Astrocyte (in vitro differentiated cells and primary cell): ENCODE data around the gene GATC. TPM values are rescaled to one million over a fixed set of nuclear protein-coding genes. Genes with fewer than 3 reads are reported as not detected.

Experiments
- DNase-seq: peaks from one replicate; pipeline ENCODE4 v3.0.0-alpha.2; 2010; ENCODE audit warnings: low read depth
- FAIRE-seq: peaks from 2 replicates; lab custom pipeline; 2011; peaks lifted over from hg19 to GRCh38; lab: Jason Lieb, UNC
- H2AFZ ChIP-seq: 2 replicates; pipeline ENCODE4 v1.6.0; 2012; ENCODE audit warnings: low read depth, low read length, inconsistent platforms
- H3K27ac ChIP-seq: 2 replicates; pipeline ENCODE4 v1.5.1; 2011; ENCODE audit warnings: low read depth, low read length, inconsistent platforms
- H3K27me3 ChIP-seq: 2 replicates; pipeline ENCODE4 v1.6.0; 2011; ENCODE audit warnings: low read length, inconsistent platforms; ENCODE audit not compliant: insufficient read depth
- H3K36me3 ChIP-seq: 2 replicates; pipeline ENCODE4 v1.5.1; 2011; ENCODE audit warnings: low read length, inconsistent platforms; ENCODE audit not compliant: insufficient read depth
- H3K4me1 ChIP-seq: 2 replicates; pipeline ENCODE4 v1.5.1; 2011; ENCODE audit warnings: low read length, inconsistent platforms; ENCODE audit not compliant: insufficient read depth
- H3K4me2 ChIP-seq: 2 replicates; pipeline ENCODE4 v1.6.0; 2012; ENCODE audit warnings: low read length, inconsistent platforms
- H3K4me3 ChIP-seq: 2 replicates; pipeline ENCODE4 v1.5.1; 2011; ENCODE audit warnings: low read depth, mild to moderate bottlenecking, low read length, inconsistent platforms; ENCODE audit not compliant: insufficient read depth
- H3K79me2 ChIP-seq: 2 replicates; pipeline ENCODE4 v1.6.0; 2012; ENCODE audit warnings: mild to moderate bottlenecking, low read length, inconsistent platforms; ENCODE audit not compliant: insufficient read depth
- H3K9ac ChIP-seq: 2 replicates; pipeline ENCODE4 v1.6.0; 2012; ENCODE audit warnings: mild to moderate bottlenecking, low read length, inconsistent platforms
- H3K9me3 ChIP-seq: 2 replicates; pipeline ENCODE4 v1.5.1; 2012; ENCODE audit warnings: low read depth, mild to moderate bottlenecking, low read length, inconsistent platforms; ENCODE audit not compliant: insufficient read depth
- H4K20me1 ChIP-seq: 2 replicates; pipeline ENCODE4 v1.6.0; 2012; ENCODE audit warnings: low read length, inconsistent platforms; ENCODE audit not compliant: insufficient read depth
- H3K27ac Mint-ChIP-seq: one replicate; pipeline ENCODE4 v1.8.0; 2021; ENCODE audit warnings: mild to moderate bottlenecking, mixed read lengths; ENCODE audit not compliant: unreplicated experiment
- H3K27me3 Mint-ChIP-seq: one replicate; pipeline ENCODE4 v1.8.0; 2021; ENCODE audit warnings: low read depth, mixed read lengths; ENCODE audit not compliant: unreplicated experiment
- H3K36me3 Mint-ChIP-seq: one replicate; pipeline ENCODE4 v1.8.0; 2021; ENCODE audit warnings: low read depth, mixed read lengths; ENCODE audit not compliant: unreplicated experiment
- H3K4me1 Mint-ChIP-seq: one replicate; pipeline ENCODE4 v1.8.0; 2021; ENCODE audit warnings: low read depth, mixed read lengths; ENCODE audit not compliant: unreplicated experiment
- H3K4me3 Mint-ChIP-seq: one replicate; pipeline ENCODE4 v1.8.0; 2021; ENCODE audit warnings: mild to moderate bottlenecking, moderate library complexity, mixed read lengths; ENCODE audit not compliant: unreplicated experiment
- H3K9me3 Mint-ChIP-seq: one replicate; pipeline ENCODE4 v1.8.0; 2021; ENCODE audit warnings: mild to moderate bottlenecking, mixed read lengths; ENCODE audit not compliant: unreplicated experiment
- CTCF ChIP-seq: IDR thresholded peaks from 2 replicates; pipeline ENCODE4 v1.5.1; 2011; ENCODE audit warnings: low read depth, mild to moderate bottlenecking, inconsistent platforms, low read length, moderate library complexity; ENCODE audit not compliant: insufficient read depth
- EZH2 ChIP-seq: IDR thresholded peaks from 2 replicates; pipeline ENCODE4 v1.6.1; 2012; ENCODE audit warnings: mild to moderate bottlenecking, low read length, inconsistent platforms; ENCODE audit not compliant: insufficient read depth
- total RNA-seq: library from RNA; stranded (reverse); gene quantifications from 2 replicates; pipeline ENCODE4 v1.2.1, GENCODE V29; 2021

The GATC gene
- total RNA-seq, 1 donor from 2014 or later, result 28.8 TPM

DNA sequence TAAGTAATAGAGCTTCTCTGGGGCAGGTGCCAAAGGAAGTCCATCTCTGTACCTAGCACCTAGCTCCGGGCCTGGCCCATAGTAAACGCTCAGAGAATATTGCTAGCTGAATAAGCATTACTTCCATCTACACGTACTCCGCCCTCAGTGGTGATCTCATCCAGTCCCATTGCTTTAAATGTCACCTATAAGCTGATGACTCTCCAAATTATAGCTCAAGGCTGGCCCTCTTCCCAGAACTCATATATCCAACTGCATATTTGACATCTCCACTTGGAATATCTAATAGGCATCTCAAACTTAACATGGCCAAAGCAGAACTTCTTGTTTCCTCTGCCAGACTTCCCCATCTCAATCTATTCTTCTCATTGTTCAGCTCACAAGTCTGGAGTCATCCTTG lies 42.8 kb downstream of the GATC start:
- Histone ChIP-seq H3K36me3 (no peaks in the 10 kb centered on the region), H3K27ac (no peak overlapping the region), H3K9me3 (no peaks in the 10 kb centered on the region), H3K79me2 (no peaks in the 10 kb centered on the region), H3K4me1 (no peaks in the 10 kb centered on the region), H4K20me1 (peaks cover 3% of the 10 kb centered on the region), H3K27me3 (no peaks in the 10 kb centered on the region), H3K9ac (no peak overlapping the region), H3K4me3 (no peak overlapping the region), H3K4me2 (no peak overlapping the region), H2AFZ (no peak overlapping the region)
- FAIRE-seq, result no peak
- Mint-ChIP-seq H3K4me3 (no peak overlapping the region), H3K9me3 (no peaks in the 10 kb centered on the region), H3K4me1 (peaks cover 4% of the 10 kb centered on the region), H3K27ac (no peak overlapping the region), H3K27me3 (no peaks in the 10 kb centered on the region), H3K36me3 (peaks cover 13% of the 10 kb centered on the region)
- DNase-seq, result no peak
- TF ChIP-seq CTCF (no peak), EZH2 (no peak)

- Mint-ChIP-seq H3K9me3 (no peaks in the 10 kb centered on the region), H3K27me3 (no peaks in the 10 kb centered on the region), H3K4me3 (no peak overlapping the region), H3K36me3 (peaks cover 15% of the 10 kb centered on the region), H3K4me1 (peaks cover 11% of the 10 kb centered on the region), H3K27ac (no peak overlapping the region)
- TF ChIP-seq EZH2, result no peak
- TF ChIP-seq CTCF, result no peak
- DNase-seq (no peak), FAIRE-seq (no peak)
- H3K4me1 ChIP-seq, result peaks cover 8% of the 10 kb centered on the region
- H3K79me2 ChIP-seq, result peaks cover 10% of the 10 kb centered on the region
- H3K27ac ChIP-seq, result no peak overlapping the region
- H2AFZ ChIP-seq, result no peak overlapping the region
- no peaks in the 10 kb centered on the region for H3K9me3 ChIP-seq
- H3K9ac ChIP-seq, result no peak overlapping the region
- no peaks in the 10 kb centered on the region for H3K27me3 ChIP-seq
- no peaks in the 10 kb centered on the region for H3K36me3 ChIP-seq
- H3K4me2 ChIP-seq, result no peak overlapping the region
- H4K20me1 ChIP-seq, result peaks cover 3% of the 10 kb centered on the region
- no peak overlapping the region for H3K4me3 ChIP-seq
These were observed 44.1 kb downstream of the GATC start for GRCh38 chr12:120490325-120490724.

- no peaks in the 10 kb centered on the region for H3K27me3 ChIP-seq
- no peak overlapping the region for H3K27ac Mint-ChIP-seq
- H3K36me3 ChIP-seq, result no peaks in the 10 kb centered on the region
- H3K4me1 Mint-ChIP-seq, result peaks cover 11% of the 10 kb centered on the region
- H3K79me2 ChIP-seq, result peaks cover 12% of the 10 kb centered on the region
- H2AFZ ChIP-seq, result no peak overlapping the region
- H3K36me3 Mint-ChIP-seq, result peaks cover 15% of the 10 kb centered on the region
- no peak overlapping the region for H3K27ac ChIP-seq
- no peaks in the 10 kb centered on the region for H3K27me3 Mint-ChIP-seq
- no peak for DNase-seq
- no peak overlapping the region for H3K4me3 Mint-ChIP-seq
- no peak overlapping the region for H3K9ac ChIP-seq
- no peak for FAIRE-seq
- no peaks in the 10 kb centered on the region for H3K9me3 ChIP-seq
- H3K4me3 ChIP-seq, result no peak overlapping the region
- no peaks in the 10 kb centered on the region for H3K9me3 Mint-ChIP-seq
- peaks cover 3% of the 10 kb centered on the region for H4K20me1 ChIP-seq
- no peak overlapping the region for H3K4me2 ChIP-seq
- TF ChIP-seq CTCF (no peak), EZH2 (no peak)
- H3K4me1 ChIP-seq, result peaks cover 9% of the 10 kb centered on the region
These were observed 44.7 kb downstream of the GATC start for GRCh38 chr12:120490833-120491512.
